ENCODE data around the gene DUSP9.

- TF ChIP-seq CTCF (IDR thresholded peaks at IDR 0.05; ENCODE audit: insufficient read depth, low read depth, low read length) (no peak), EZH2 (IDR thresholded peaks at IDR 0.05; ENCODE audit: insufficient read depth, low read length) (no peak)
These were observed 4.0 kb downstream of the DUSP9 start for GRCh38 chrX:153650959-153651358.

All from astrocyte (in vitro differentiated cells and primary cell).